Dendritic cell treated with granulocyte-macrophage colony-stimulating factor and Interleukin-4, amounts not matched to agents 40 ng/mL and 50 ng/mL, for 4 days (primary cell): ENCODE measurements around the gene CRACR2B.

Experiments
- H3K27ac Mint-ChIP-seq: one replicate; pipeline ENCODE4 v1.8.0; 2022; ENCODE audit warnings: mild to moderate bottlenecking, mixed read lengths
- H3K27me3 Mint-ChIP-seq: one replicate; pipeline ENCODE4 v1.8.0; 2022; ENCODE audit warnings: mild to moderate bottlenecking, mixed read lengths
- H3K36me3 Mint-ChIP-seq: one replicate; pipeline ENCODE4 v1.8.0; 2022; ENCODE audit warnings: low read depth, mixed read lengths
- H3K4me1 Mint-ChIP-seq: one replicate; pipeline ENCODE4 v1.8.0; 2022; ENCODE audit warnings: low read depth, mixed read lengths
- H3K4me3 Mint-ChIP-seq: one replicate; pipeline ENCODE4 v1.8.0; 2022; ENCODE audit warnings: mild to moderate bottlenecking, moderate library complexity, mixed read lengths
- H3K9me3 Mint-ChIP-seq: one replicate; pipeline ENCODE4 v1.8.0; 2022; ENCODE audit warnings: mixed read lengths
- intact Hi-C: fragments of 100-400 bp; cut with micrococcal nuclease; formaldehyde crosslinking; loops from one replicate; pipeline ENCODE4 v1.15.0; 2022

The CRACR2B gene

GRCh38 chr11:800473-800872 lies 27.2 kb upstream of the CRACR2B start:
- intact Hi-C loops: no loop called here
- H3K9me3 Mint-ChIP-seq: no peaks in the 10 kb centered on the region
- H3K27ac Mint-ChIP-seq: no peak overlapping the region
- H3K27me3 Mint-ChIP-seq: peaks cover 2% of the 10 kb centered on the region
- peaks cover 52% of the 10 kb centered on the region for H3K36me3 Mint-ChIP-seq
- H3K4me1 Mint-ChIP-seq: peaks cover 35% of the 10 kb centered on the region
- H3K4me3 Mint-ChIP-seq: no peak overlapping the region

- no peak overlapping the region for H3K4me3 Mint-ChIP-seq
- intact Hi-C loops: no loop called here
- H3K36me3 Mint-ChIP-seq: peaks cover 52% of the 10 kb centered on the region
- H3K27ac Mint-ChIP-seq: no peak overlapping the region
- H3K27me3 Mint-ChIP-seq: peaks cover 2% of the 10 kb centered on the region
- no peaks in the 10 kb centered on the region for H3K9me3 Mint-ChIP-seq
- peaks cover 28% of the 10 kb centered on the region for H3K4me1 Mint-ChIP-seq
These were observed 26.5 kb upstream of the CRACR2B start for GRCh38 chr11:801097-801780.

GRCh38 chr11:802018-802617 lies 25.6 kb upstream of the CRACR2B start:
- Mint-ChIP-seq H3K27ac (no peak overlapping the region), H3K4me1 (peaks cover 23% of the 10 kb centered on the region), H3K36me3 (peaks cover 52% of the 10 kb centered on the region), H3K27me3 (peaks cover 2% of the 10 kb centered on the region), H3K9me3 (no peaks in the 10 kb centered on the region), H3K4me3 (no peak overlapping the region)
- intact Hi-C loops: no loop called here

- intact Hi-C loops: no loop called here
- peaks cover 52% of the 10 kb centered on the region for H3K36me3 Mint-ChIP-seq
- no peaks in the 10 kb centered on the region for H3K9me3 Mint-ChIP-seq
- H3K4me3 Mint-ChIP-seq: no peak overlapping the region
- H3K4me1 Mint-ChIP-seq: peaks cover 23% of the 10 kb centered on the region
- peaks cover 2% of the 10 kb centered on the region for H3K27me3 Mint-ChIP-seq
- H3K27ac Mint-ChIP-seq: no peak overlapping the region
These were observed 24.8 kb upstream of the CRACR2B start for GRCh38 chr11:802693-803466.

GRCh38 chr11:803467-803742 lies 24.3 kb upstream of the CRACR2B start:
- no peak overlapping the region for H3K4me3 Mint-ChIP-seq
- H3K4me1 Mint-ChIP-seq: peaks cover 27% of the 10 kb centered on the region
- intact Hi-C loops: no loop called here

GRCh38 chr11:803770-804598 lies 23.7 kb upstream of the CRACR2B start:
- Mint-ChIP-seq H3K4me3 (peak overlapping the region; percentile 73), H3K36me3 (peaks cover 53% of the 10 kb centered on the region), H3K4me1 (peaks cover 33% of the 10 kb centered on the region), H3K27me3 (peaks cover 2% of the 10 kb centered on the region), H3K27ac (no peak overlapping the region), H3K9me3 (no peaks in the 10 kb centered on the region)
- intact Hi-C loops: no loop called here

More at GRCh38 chr11:803467-803742, 24.3 kb upstream of the CRACR2B start:
- H3K36me3 Mint-ChIP-seq: peaks cover 52% of the 10 kb centered on the region
- H3K27me3 Mint-ChIP-seq: peaks cover 2% of the 10 kb centered on the region
- no peaks in the 10 kb centered on the region for H3K9me3 Mint-ChIP-seq
- H3K27ac Mint-ChIP-seq: no peak overlapping the region

- Mint-ChIP-seq H3K4me3 (peak overlapping the region; percentile 73), H3K27me3 (peaks cover 2% of the 10 kb centered on the region), H3K4me1 (peaks cover 35% of the 10 kb centered on the region), H3K9me3 (no peaks in the 10 kb centered on the region), H3K36me3 (peaks cover 53% of the 10 kb centered on the region), H3K27ac (no peak overlapping the region)
- intact Hi-C loops: no loop called here
These were observed 23.1 kb upstream of the CRACR2B start for GRCh38 chr11:804599-804964.

GRCh38 chr11:808427-809286 lies 19.1 kb upstream of the CRACR2B start:
- Mint-ChIP-seq H3K4me3 (peak overlapping the region; percentile 92), H3K36me3 (peaks cover 55% of the 10 kb centered on the region), H3K27ac (peak overlapping the region; percentile 97), H3K4me1 (peaks cover 59% of the 10 kb centered on the region), H3K9me3 (no peaks in the 10 kb centered on the region), H3K27me3 (peaks cover 2% of the 10 kb centered on the region)
- intact Hi-C loops: loop anchor here (1.0 to 5.0 kb wide), 2 partner anchors 11 to 34 kb away; partner anchors contain the start of genes POLR2L and TSPAN4

GRCh38 chr11:809287-810039 lies 18.3 kb upstream of the CRACR2B start, which contains the start of gene RPLP2:
Gene RPLP2 (plus strand): TSS chr11:809967. CDS start chr11:810235, 268 bp downstream.
- no peaks in the 10 kb centered on the region for H3K27me3 Mint-ChIP-seq
- H3K4me1 Mint-ChIP-seq: peaks cover 51% of the 10 kb centered on the region
- peak within 1 kb of the TSS; percentile 92 for H3K4me3 Mint-ChIP-seq
- no peaks in the 10 kb centered on the region for H3K9me3 Mint-ChIP-seq
- intact Hi-C loops: loop anchor here (1.0 to 5.0 kb wide), 2 partner anchors 10 to 33 kb away; partner anchors contain the start of genes POLR2L and TSPAN4
- H3K36me3 Mint-ChIP-seq: peaks cover 58% of the 10 kb centered on the region
- H3K27ac Mint-ChIP-seq: peak within 1 kb of the TSS; percentile 97

GRCh38 chr11:810040-810567 lies 17.6 kb upstream of the CRACR2B start:
- Mint-ChIP-seq H3K27ac (peak overlapping the region; percentile 97), H3K36me3 (peaks cover 62% of the 10 kb centered on the region), H3K4me1 (peaks cover 49% of the 10 kb centered on the region), H3K9me3 (no peaks in the 10 kb centered on the region), H3K4me3 (peak overlapping the region; percentile 92), H3K27me3 (no peaks in the 10 kb centered on the region)
- intact Hi-C loops: no loop called here

- Mint-ChIP-seq H3K36me3 (peaks cover 62% of the 10 kb centered on the region), H3K9me3 (no peaks in the 10 kb centered on the region), H3K27ac (peak overlapping the region; percentile 97), H3K4me1 (peaks cover 44% of the 10 kb centered on the region), H3K27me3 (no peaks in the 10 kb centered on the region), H3K4me3 (peak overlapping the region; percentile 92)
- intact Hi-C loops: no loop called here
These were observed 16.1 kb upstream of the CRACR2B start for GRCh38 chr11:811446-812245.

- Mint-ChIP-seq H3K9me3 (no peaks in the 10 kb centered on the region), H3K27ac (peak overlapping the region; percentile 97), H3K4me1 (peaks cover 42% of the 10 kb centered on the region), H3K36me3 (peaks cover 62% of the 10 kb centered on the region), H3K4me3 (no peak overlapping the region), H3K27me3 (no peaks in the 10 kb centered on the region)
- intact Hi-C loops: no loop called here
These were observed 15.3 kb upstream of the CRACR2B start for GRCh38 chr11:812390-812789.
